K562 (cell line): ENCODE results near the gene TMEM131L. TPM values are rescaled to one million over a fixed set of nuclear protein-coding genes. Genes with fewer than 3 reads are reported as not detected.

Source experiments
- ATAC-seq: fragments of 200-7000 bp; cut with Tn5 transposase; 3 replicates; pipeline ENCODE4 v1.9.1; 2020; ENCODE audit warnings: moderate library complexity
- BruUV-seq: library from RNA; stranded (reverse); fragments of 400-500 nt; replicated peaks from 2 replicates; lab custom pipeline; 2021; lab: Mats Ljungman, UMichigan
- CTCF ChIA-PET: fragments of 300-600 bp; formaldehyde crosslinking; extraction: SDS; loops from one replicate; lab custom pipeline; 2021; ENCODE audit warnings: low intra/inter-chr PET ratio; lab: Yijun Ruan, JAX
- POLR2A ChIA-PET: fragments of 300-600, 350-650 bp; sonication (Branson Sonifier 250); formaldehyde crosslinking; extraction: SDS; loops from one replicate; lab custom pipeline; 2021; ENCODE audit warnings: antibody characterized with exemption, inconsistent platforms; lab: Yijun Ruan, JAX
- DNase-seq, 4 experiments: peaks; one replicate each; pipeline versions ENCODE4 v3.0.0 to v3.0.0-alpha.2; 2011 to 2018; ENCODE audit warnings: low spot score in 3 of 4, mixed read lengths in 3 of 4; ENCODE audit errors: extremely low read depth in 1 of 4
- FAIRE-seq: peaks from 2 replicates; lab custom pipeline; 2011; peaks lifted over from hg19 to GRCh38; lab: Jason Lieb, UNC
- H2AFZ ChIP-seq: 2 replicates; pipeline ENCODE4 v1.6.0; 2011; ENCODE audit warnings: low read depth, low read length, control low read depth, inconsistent platforms
- H3K27ac ChIP-seq: fragments of 200-600 bp; 3 replicates; pipeline ENCODE4 v1.8.0; 2011; ENCODE audit warnings: low read depth, mild to moderate bottlenecking, control low read depth, inconsistent platforms, low read length, moderate library complexity, mixed read lengths; ENCODE audit errors: extremely low read depth
- H3K27me3 ChIP-seq, 2 experiments: fragments of 300-600 bp in 1 of 2; 2 replicates in 1 of 2; 3 replicates in 1 of 2; pipeline versions ENCODE4 v1.6.0 to v1.8.0; 2011; ENCODE audit warnings: inconsistent platforms in 2 of 2, low read length in 2 of 2, mild to moderate bottlenecking in 1 of 2, mixed read lengths in 1 of 2, moderate library complexity in 1 of 2; ENCODE audit not compliant: control insufficient read depth in 2 of 2, insufficient read depth in 2 of 2
- H3K36me3 ChIP-seq: fragments of 300-600 bp; 3 replicates; pipeline ENCODE4 v1.8.0; 2011; ENCODE audit warnings: mild to moderate bottlenecking, low read length, inconsistent platforms; ENCODE audit not compliant: control insufficient read depth, insufficient read depth
- H3K4me1 ChIP-seq, 2 experiments: fragments of 200-600 bp in 1 of 2; replicated peaks in 1 of 2; 2 replicates in 1 of 2; 3 replicates in 1 of 2; pipeline versions ENCODE4 v1.5.1 to v1.8.0; 2011; ENCODE audit warnings: inconsistent platforms in 2 of 2, low read length in 2 of 2, mild to moderate bottlenecking in 1 of 2, mixed read lengths in 1 of 2, moderate library complexity in 1 of 2; ENCODE audit not compliant: control insufficient read depth in 2 of 2, insufficient read depth in 2 of 2
- H3K4me2 ChIP-seq: 2 replicates; pipeline ENCODE4 v1.6.1; 2011; ENCODE audit warnings: low read length, control low read depth, inconsistent platforms, mixed read lengths; ENCODE audit not compliant: insufficient read depth
- H3K4me3 ChIP-seq: fragments of 200-600 bp; sonication (generic), shearing (Covaris generic); 2 replicates; pipeline ENCODE4 v1.5.1; 2016; ENCODE audit warnings: control low read depth, inconsistent platforms
- H3K79me2 ChIP-seq: fragments of 200-600 bp; 3 replicates; pipeline ENCODE4 v1.8.0; 2011; ENCODE audit warnings: low read length, inconsistent platforms; ENCODE audit not compliant: control insufficient read depth, insufficient read depth
- H3K9ac ChIP-seq, 2 experiments: 2 replicates each; pipeline versions ENCODE4 v1.6.0 to v1.6.1; 2011; ENCODE audit warnings: low read depth in 2 of 2, low read length in 2 of 2, control low read depth in 1 of 2, inconsistent platforms in 1 of 2, mild to moderate bottlenecking in 1 of 2, mixed read lengths in 1 of 2; ENCODE audit not compliant: insufficient read depth in 1 of 2
- H3K9me1 ChIP-seq: one replicate; pipeline ENCODE4 v1.6.0; 2011; ENCODE audit warnings: inconsistent platforms, mild to moderate bottlenecking, low read length, moderate library complexity; ENCODE audit not compliant: control insufficient read depth, insufficient read depth
- H3K9me3 ChIP-seq: replicated peaks from 2 replicates; pipeline ENCODE4 v1.5.1; 2011; ENCODE audit warnings: low read depth, low read length, inconsistent platforms; ENCODE audit not compliant: control insufficient read depth, insufficient read depth
- H4K20me1 ChIP-seq: replicated peaks from 2 replicates; pipeline ENCODE4 v1.6.1; 2011; ENCODE audit warnings: low read length, inconsistent platforms, mixed read lengths; ENCODE audit not compliant: control insufficient read depth, insufficient read depth
- BRF1 ChIP-seq: IDR thresholded peaks from 3 replicates; pipeline ENCODE4 v1.6.1; 2011; ENCODE audit warnings: borderline replicate concordance, mild to moderate bottlenecking; ENCODE audit not compliant: insufficient read length; ENCODE audit errors: extremely low read depth
- CTCF ChIP-seq, 3 experiments: IDR thresholded peaks in 2 of 3; conservative IDR thresholded peaks in 1 of 3; 2 replicates each; pipeline ENCODE4 v1.5.1; 2011 to 2012; ENCODE audit warnings: low read length in 3 of 3, mild to moderate bottlenecking in 3 of 3, control low read depth in 2 of 3, improper control_type of control experiment in 1 of 3, inconsistent platforms in 1 of 3, low read depth in 1 of 3, mixed read lengths in 1 of 3, moderate library complexity in 1 of 3; ENCODE audit not compliant: insufficient read depth in 2 of 3
- POU5F1 ChIP-seq: fragments of 150-350 bp; IDR thresholded peaks from 2 replicates; pipeline ENCODE4 v1.6.1; 2014; ENCODE audit warnings: borderline replicate concordance, low read length, low read depth, mild to moderate bottlenecking; ENCODE audit not compliant: partially characterized antibody
- WGBS: fragments of 100-300 bp; shearing (Covaris generic); methylation state at CpG from one replicate; pipeline ENCODE4 v1.1.6; 2016; ENCODE audit warnings: low coverage, mixed read lengths; ENCODE audit not compliant: insufficient coverage; ENCODE audit errors: missing lambda C conversion rate; 5-methylcytosine and 5-hydroxymethylcytosine counted together
- in situ Hi-C: fragments of 300-500 bp; cut with MboI; formaldehyde crosslinking; loops from 4 replicates; pipeline ENCODE4 v1.15.0; 2018; ENCODE audit warnings: inconsistent platforms, mixed read lengths
- intact Hi-C: fragments of 100-400 bp; cut with micrococcal nuclease; formaldehyde crosslinking; loops from 2 replicates; pipeline ENCODE4 v1.14.2; 2022
- polyA plus RNA-seq, 8 experiments: library from polyadenylated mRNA; depleted of rRNA in 4 of 8; stranded (reverse) in 5 of 8; unstranded in 3 of 8; fragments of >200 nt; fragmentation: Nextera tagmentation in 2 of 8; fragmentation: Illumina TruSeq in 1 of 8; extraction: Ambion mirVana in 2 of 8; extraction: Trizol in 1 of 8; gene quantifications; 2 replicates each; pipeline versions ENCODE4 v1.2.1 to v1.2.3, GENCODE V29; 2011 to 2014; ENCODE audit warnings: inconsistent platforms in 1 of 8, missing spikeins in 1 of 8
- total RNA-seq, 7 experiments: library from RNA; depleted of rRNA in 6 of 7; stranded (reverse); fragments of >200 nt in 6 of 7; fragmentation: Illumina TruSeq in 2 of 7; extraction: Trizol in 2 of 7; gene quantifications; 2 replicates each; pipeline versions ENCODE4 v1.2.1 to v1.2.3, GENCODE V29; 2011 to 2021; ENCODE audit warnings: low replicate concordance in 1 of 7

TMEM131L gene
- total and polyA plus RNA-seq, 9 of the 15 experiments (the other 6 are each of a cell fraction or from before 2014, with no cell fraction given): 1.2 to 20.8 (median 12.9) TPM

- ATAC-seq (no peak), DNase-seq (no peak)
- CTCF ChIA-PET: no interaction called here
- intact Hi-C loops: no loop called here
- H4K20me1 ChIP-seq: 0 out of 2 replicates have a peak, but pooled peaks cover 11% of the 10 kb centered on the region
- WGBS: 85% methylated on average over 1 of the region's 1 CpG
- no peak overlapping the region for H3K4me2 ChIP-seq
- H3K79me2 ChIP-seq: peaks cover 73% of the 10 kb centered on the region
- in situ Hi-C loops: no loop called here
- H3K36me3 ChIP-seq: peaks cover 3% of the 10 kb centered on the region; the same call in 2 of the 3 replicates
- no peak for TF ChIP-seq BRF1
- no peak for TF ChIP-seq POU5F1
- 0 out of 6 replicates have a peak, but pooled peaks of 1 of the 3 experiments have one; percentile 7 for TF ChIP-seq CTCF (IDR thresholded peaks at IDR 0.05 in 2 of 3, conservative IDR thresholded peaks at IDR 0.05 in 1 of 3; ENCODE audit: insufficient read depth in 2 of 3, low read depth in 1 of 3, low read length in 3 of 3)
- TF ChIP-seq, all 486 proteins: peak for 1
- POLR2A ChIA-PET: interaction anchor here (1.0 kb wide), 1 partner anchor 14 kb away, joined by 3 read pairs; no protein-coding TSS in a partner anchor
- H3K27me3 ChIP-seq: no peaks in the 10 kb centered on the region
- no peak overlapping the region for H3K4me3 ChIP-seq
- H2AFZ ChIP-seq: no peak overlapping the region
- FAIRE-seq: no peak
- no peaks in the 10 kb centered on the region for H3K9me3 ChIP-seq
- H3K9ac ChIP-seq: no peak overlapping the region
- peaks cover 16 to 37% of the 10 kb centered on the region in 2 experiments; a peak in 4 of 5 replicates for H3K4me1 ChIP-seq
- no peak overlapping the region for H3K27ac ChIP-seq
- no TSS peak for BruUV-seq
- peaks cover 6% of the 10 kb centered on the region for H3K9me1 ChIP-seq
These were observed 64.8 kb downstream of the TMEM131L start for GRCh38 chr4:153531000-153531358.
